Stimulated activated CD4-positive, alpha-beta T cell treated with anti-CD3 and anti-CD28 coated beads, Interleukin-1b, Interleukin-23, amount 100 ng/mL, for 4 hours (primary cell): Measurements from ENCODE around the gene FKBP2.

Experiments used
- DNase-seq, 2 donors: peaks; one replicate each; pipeline ENCODE4 v3.0.0-alpha.2; 2020; ENCODE audit warnings: low read depth in 2 of 2

Gene FKBP2

GRCh38 chr11:64263947-64264317 lies 23.0 kb downstream of the FKBP2 start:
- no peak for DNase-seq

- DNase-seq, result no peak
These were observed 23.5 kb downstream of the FKBP2 start for GRCh38 chr11:64264371-64264852.

GRCh38 chr11:64265176-64266160 lies 24.6 kb downstream of the FKBP2 start:
- DNase-seq, result no peak

GRCh38 chr11:64266339-64266738 lies 25.4 kb downstream of the FKBP2 start:
- no peak for DNase-seq

GRCh38 chr11:64267207-64267945 lies 26.5 kb downstream of the FKBP2 start:
- DNase-seq, result no peak

- no peak for DNase-seq
These were observed 27.4 kb downstream of the FKBP2 start for GRCh38 chr11:64268025-64268892.

GRCh38 chr11:64268893-64269539 lies 28.1 kb downstream of the FKBP2 start:
- peak in 1 of 2 donors; percentile 45 for DNase-seq

- peak; percentile 94 to 98 for DNase-seq
These were observed 28.8 kb downstream of the FKBP2 start for GRCh38 chr11:64269540-64270220.

- no peak for DNase-seq
These were observed 34.3 kb downstream of the FKBP2 start for GRCh38 chr11:64275031-64275800.

GRCh38 chr11:64275841-64276240 lies 34.9 kb downstream of the FKBP2 start:
- no peak for DNase-seq

GRCh38 chr11:64276653-64277431 lies 35.9 kb downstream of the FKBP2 start:
- DNase-seq, result no peak

- no peak for DNase-seq
These were observed 37.8 kb downstream of the FKBP2 start for GRCh38 chr11:64278576-64279190.

- DNase-seq, result no peak
These were observed 41.3 kb downstream of the FKBP2 start for GRCh38 chr11:64281957-64282770.

- DNase-seq, result no peak
These were observed 42.2 kb downstream of the FKBP2 start for GRCh38 chr11:64283092-64283491.

GRCh38 chr11:64284048-64284961 lies 43.4 kb downstream of the FKBP2 start, which contains the start of gene BAD:
BAD (minus strand) TSS chr11:64284665; CDS start chr11:64284368, 297 bp downstream.
- DNase-seq, result peak; percentile 86 to 91
